ENCODE measurements around the gene CXXC4. TPM values are rescaled to one million over a fixed set of nuclear protein-coding genes. Genes with fewer than 3 reads are reported as not detected.

CXXC4 gene
- total RNA-seq, 1 experiment from 2014 or later, result 0.54 TPM

DNA sequence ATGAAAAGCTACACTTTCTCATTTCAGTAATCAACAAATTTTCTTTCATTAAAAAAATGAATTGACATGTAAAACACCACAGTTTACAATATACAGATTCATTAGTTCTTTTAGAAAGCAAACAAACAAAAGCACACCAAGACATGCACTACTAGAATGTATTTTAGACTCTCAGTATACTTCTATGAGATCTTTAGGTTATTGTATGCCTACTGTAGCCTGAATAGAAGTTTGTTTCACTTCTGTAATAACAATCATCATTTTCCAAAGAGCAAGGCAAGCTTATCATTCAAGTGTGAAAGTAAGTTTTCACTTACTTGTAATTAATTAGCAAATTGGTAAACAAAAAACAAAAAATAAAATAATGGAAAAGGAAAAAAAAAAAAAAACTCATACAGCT lies 24.9 kb downstream of the CXXC4 start:
- Histone ChIP-seq H3K79me2 (ENCODE audit: insufficient read depth, low read length) (no peaks in the 10 kb centered on the region), H2AFZ (ENCODE audit: low read depth, low read length, poor library complexity, severe bottlenecking) (no peak overlapping the region), H4K20me1 (ENCODE audit: insufficient read depth) (no peaks in the 10 kb centered on the region), H3K27ac (ENCODE audit: low read depth, low read length) (no peak overlapping the region), H3K4me3 (replicated peaks in 1 of 2; ENCODE audit: low read depth in 1 of 2, low read length in 2 of 2) (no peak overlapping the region), H3K9me2 (ENCODE audit: insufficient read depth) (no peaks in the 10 kb centered on the region), H3K27me3 (ENCODE audit: insufficient read depth, low read length) (no peaks in the 10 kb centered on the region), H3K9ac (ENCODE audit: low read length) (no peak overlapping the region), H3K9me3 (ENCODE audit: control insufficient read depth in 1 of 2, insufficient read depth in 1 of 2, low read depth in 1 of 2, low read length in 2 of 2) (no peaks in the 10 kb centered on the region), H3K4me2 (ENCODE audit: low read length) (no peak overlapping the region), H3K36me3 (ENCODE audit: control insufficient read depth in 1 of 2, insufficient read depth in 2 of 2, low read length in 2 of 2) (no peaks in the 10 kb centered on the region), H3K4me1 (ENCODE audit: control insufficient read depth in 1 of 2, insufficient read depth in 2 of 2, low read length in 2 of 2) (no peaks in the 10 kb centered on the region)
- ChIA-PET POLR2A (no interaction called here), RAD21 (ENCODE audit: low non-redundant PET in 1 of 2, low total read pairs in 2 of 2, uncharacterized antibody in 2 of 2, unreplicated experiment in 2 of 2) (no interaction called here), CTCF (no interaction called here)
- no TSS peak for BruUV-seq (replicated peaks)
- intact Hi-C loops (cut with micrococcal nuclease), result no loop called here
- DNase-seq (ENCODE audit: low read depth, low spot score) (no peak), ATAC-seq (no peak)
- TF ChIP-seq EZH2 (IDR thresholded peaks at IDR 0.05), result no peak
- TF ChIP-seq SP1 (IDR thresholded peaks at IDR 0.05; ENCODE audit: low read depth), result no peak
- no peak for TF ChIP-seq CBX3 (IDR thresholded peaks at IDR 0.05; ENCODE audit: low read depth)
- no peak for TF ChIP-seq RAD21 (IDR thresholded peaks at IDR 0.05; ENCODE audit: low read depth)
- TF ChIP-seq SRF (IDR thresholded peaks at IDR 0.05; ENCODE audit: low read depth), result no peak
- TF ChIP-seq POLR2AphosphoS5 (IDR thresholded peaks at IDR 0.05; ENCODE audit: low read depth, low read length), result no peak
- TF ChIP-seq TCF7L2 (IDR thresholded peaks at IDR 0.05; ENCODE audit: borderline replicate concordance, extremely low read depth, insufficient read depth, insufficient read length), result no peak
- TF ChIP-seq CTCF (IDR thresholded peaks at IDR 0.05 in 2 of 3, conservative IDR thresholded peaks at IDR 0.05 in 1 of 3; ENCODE audit: borderline replicate concordance in 1 of 3, insufficient read depth in 1 of 3, low read depth in 2 of 3, low read length in 2 of 3), result no peak
- TF ChIP-seq, protein P1, sequence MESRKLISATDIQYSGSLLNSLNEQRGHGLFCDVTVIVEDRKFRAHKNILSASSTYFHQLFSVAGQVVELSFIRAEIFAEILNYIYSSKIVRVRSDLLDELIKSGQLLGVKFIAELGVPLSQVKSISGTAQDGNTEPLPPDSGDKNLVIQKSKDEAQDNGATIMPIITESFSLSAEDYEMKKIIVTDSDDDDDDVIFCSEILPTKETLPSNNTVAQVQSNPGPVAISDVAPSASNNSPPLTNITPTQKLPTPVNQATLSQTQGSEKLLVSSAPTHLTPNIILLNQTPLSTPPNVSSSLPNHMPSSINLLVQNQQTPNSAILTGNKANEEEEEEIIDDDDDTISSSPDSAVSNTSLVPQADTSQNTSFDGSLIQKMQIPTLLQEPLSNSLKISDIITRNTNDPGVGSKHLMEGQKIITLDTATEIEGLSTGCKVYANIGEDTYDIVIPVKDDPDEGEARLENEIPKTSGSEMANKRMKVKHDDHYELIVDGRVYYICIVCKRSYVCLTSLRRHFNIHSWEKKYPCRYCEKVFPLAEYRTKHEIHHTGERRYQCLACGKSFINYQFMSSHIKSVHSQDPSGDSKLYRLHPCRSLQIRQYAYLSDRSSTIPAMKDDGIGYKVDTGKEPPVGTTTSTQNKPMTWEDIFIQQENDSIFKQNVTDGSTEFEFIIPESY (IDR thresholded peaks at IDR 0.05; ENCODE audit: extremely low read depth, insufficient replicate concordance, low read length), result no peak
- TF ChIP-seq POLR2A (IDR thresholded peaks at IDR 0.05; ENCODE audit: borderline replicate concordance, extremely low read depth, insufficient read depth, insufficient read length), result no peak

Measured in HCT116 (cell line).